Effector memory CD8-positive, alpha-beta T cell (primary cell): ENCODE measurements around the gene GABBR2.

ENCODE experiments used
- ATAC-seq: fragments of 150-1000 bp; cut with Tn5 transposase; replicated peaks from 2 replicates; pipeline ENCODE4 v1.10.0; 2021; ENCODE audit warnings: mild to moderate bottlenecking, moderate library complexity
- DNase-seq, 3 experiments: peaks; one replicate each; pipeline ENCODE4 v3.0.0; 2021
- H3K27ac Mint-ChIP-seq, 2 donors: one replicate each; pipeline ENCODE4 v1.8.0; 2022; ENCODE audit warnings: mild to moderate bottlenecking in 2 of 2, mixed read lengths in 2 of 2, moderate library complexity in 2 of 2
- H3K27me3 Mint-ChIP-seq, 2 donors: one replicate each; pipeline ENCODE4 v1.8.0; 2022; ENCODE audit warnings: mixed read lengths in 2 of 2
- H3K36me3 Mint-ChIP-seq: one replicate; pipeline ENCODE4 v1.8.0; 2022; ENCODE audit warnings: mild to moderate bottlenecking, moderate library complexity, mixed read lengths; ENCODE audit not compliant: insufficient read depth
- H3K4me1 Mint-ChIP-seq, 2 donors: one replicate each; pipeline ENCODE4 v1.8.0; 2022; ENCODE audit warnings: low read depth in 2 of 2, mixed read lengths in 2 of 2
- H3K4me3 Mint-ChIP-seq, 2 donors: one replicate each; pipeline ENCODE4 v1.8.0; 2022; ENCODE audit warnings: mild to moderate bottlenecking in 2 of 2, mixed read lengths in 2 of 2, moderate library complexity in 2 of 2
- H3K9me3 Mint-ChIP-seq, 2 donors: one replicate each; pipeline ENCODE4 v1.8.0; 2022; ENCODE audit warnings: mixed read lengths in 2 of 2

GABBR2 gene

GRCh38 chr9:98654247-98654646, 54.5 kb downstream of the GABBR2 start:
- no peak overlapping the region for H3K27ac Mint-ChIP-seq
- DNase-seq (no peak), ATAC-seq (no peak)
- no peak overlapping the region for H3K4me3 Mint-ChIP-seq
- H3K9me3 Mint-ChIP-seq, result peaks cover 0 to 2% of the 10 kb centered on the region in 2 donors
- H3K27me3 Mint-ChIP-seq, result peaks cover 28 to 34% of the 10 kb centered on the region in 2 donors
- no peaks in the 10 kb centered on the region for H3K36me3 Mint-ChIP-seq
- no peaks in the 10 kb centered on the region for H3K4me1 Mint-ChIP-seq

DNA sequence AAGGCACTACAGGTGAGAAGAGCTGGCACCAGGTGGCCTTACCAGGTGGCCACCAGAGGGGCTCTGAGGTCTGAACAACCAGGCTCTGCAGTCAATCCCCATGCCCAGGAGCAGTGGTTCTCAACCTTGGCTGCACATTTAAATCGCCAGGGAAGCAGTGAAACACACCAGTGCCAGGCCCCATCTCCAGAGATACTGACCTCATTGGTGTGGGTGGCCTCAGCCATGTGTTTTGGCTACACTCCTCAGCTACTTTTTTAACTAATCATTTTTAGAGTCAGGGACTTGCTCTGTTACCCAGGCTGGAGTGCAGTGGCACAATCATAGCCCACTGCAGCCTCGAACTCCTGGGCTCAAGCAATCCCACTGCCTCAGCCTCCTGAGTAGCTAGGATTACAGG, 56.0 kb downstream of the GABBR2 start:
- H3K9me3 Mint-ChIP-seq, result peaks cover 0 to 2% of the 10 kb centered on the region in 2 donors

GRCh38 chr9:98652302-98652701, 56.4 kb downstream of the GABBR2 start:
- ATAC-seq (no peak), DNase-seq (no peak)
- Mint-ChIP-seq H3K9me3 (peaks cover 0 to 2% of the 10 kb centered on the region in 2 donors), H3K4me1 (no peaks in the 10 kb centered on the region), H3K27me3 (peaks cover 46 to 47% of the 10 kb centered on the region in 2 donors), H3K27ac (no peak overlapping the region), H3K36me3 (no peaks in the 10 kb centered on the region), H3K4me3 (no peak overlapping the region)

More for the DNA sequence above, 56.0 kb downstream of the GABBR2 start:
- H3K36me3 Mint-ChIP-seq, result no peaks in the 10 kb centered on the region
- DNase-seq (no peak), ATAC-seq (no peak)
- no peaks in the 10 kb centered on the region for H3K4me1 Mint-ChIP-seq
- no peak overlapping the region for H3K4me3 Mint-ChIP-seq
- peaks cover 41 to 47% of the 10 kb centered on the region in 2 donors for H3K27me3 Mint-ChIP-seq
- no peak overlapping the region for H3K27ac Mint-ChIP-seq

DNA sequence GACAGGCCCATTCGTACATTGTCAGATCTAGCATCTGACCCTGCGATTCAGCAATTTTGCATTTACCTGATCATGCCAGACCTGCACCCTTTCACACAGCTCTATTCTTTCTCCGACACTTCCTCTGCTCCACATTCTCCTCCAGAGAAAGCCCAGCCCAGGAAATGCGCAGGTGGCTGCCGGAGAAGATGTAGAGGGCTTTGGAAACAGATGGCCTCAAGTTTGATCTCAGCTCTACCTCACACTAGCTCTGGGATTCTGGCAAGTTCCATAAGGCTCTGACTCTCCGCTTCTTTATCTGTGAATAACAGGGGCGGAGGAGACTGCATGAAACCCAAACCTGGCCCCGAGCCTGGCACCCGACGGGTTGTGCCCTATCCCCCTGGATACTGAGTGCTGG, 61.5 kb downstream of the GABBR2 start:
- H3K36me3 Mint-ChIP-seq, result no peaks in the 10 kb centered on the region
- no peak overlapping the region for H3K27ac Mint-ChIP-seq
- H3K4me3 Mint-ChIP-seq, result no peak overlapping the region

DNA sequence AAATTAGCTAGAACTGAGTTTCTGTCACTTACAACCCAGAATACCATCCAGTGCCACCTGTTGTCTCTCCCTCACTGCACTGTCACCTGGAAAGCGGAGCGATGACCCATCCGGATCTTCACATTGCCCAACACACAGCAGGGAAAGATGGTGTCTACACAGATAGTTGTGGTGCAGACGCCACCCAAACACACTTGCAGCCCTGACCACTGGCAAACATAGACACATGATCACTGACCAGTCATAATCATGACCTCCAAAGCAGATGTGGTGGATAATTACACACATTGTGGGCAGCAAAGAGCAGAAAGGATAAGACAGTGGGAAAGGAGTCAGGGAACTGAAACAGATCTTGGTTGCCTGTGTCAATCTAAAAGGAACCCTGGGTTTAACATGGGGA, 64.7 kb downstream of the GABBR2 start:
- ATAC-seq (no peak), DNase-seq (no peak)
- no peaks in the 10 kb centered on the region for H3K9me3 Mint-ChIP-seq
- no peaks in the 10 kb centered on the region for H3K4me1 Mint-ChIP-seq
- no peak overlapping the region for H3K4me3 Mint-ChIP-seq
- no peaks in the 10 kb centered on the region for H3K36me3 Mint-ChIP-seq
- peaks cover 52 to 64% of the 10 kb centered on the region in 2 donors for H3K27me3 Mint-ChIP-seq
- H3K27ac Mint-ChIP-seq, result no peak overlapping the region

More for the DNA sequence above, 61.5 kb downstream of the GABBR2 start:
- ATAC-seq, result no peak
- H3K9me3 Mint-ChIP-seq, result no peaks in the 10 kb centered on the region
- H3K4me1 Mint-ChIP-seq, result no peaks in the 10 kb centered on the region
- H3K27me3 Mint-ChIP-seq, result peaks cover 48 to 56% of the 10 kb centered on the region in 2 donors
- no peak for DNase-seq

DNA sequence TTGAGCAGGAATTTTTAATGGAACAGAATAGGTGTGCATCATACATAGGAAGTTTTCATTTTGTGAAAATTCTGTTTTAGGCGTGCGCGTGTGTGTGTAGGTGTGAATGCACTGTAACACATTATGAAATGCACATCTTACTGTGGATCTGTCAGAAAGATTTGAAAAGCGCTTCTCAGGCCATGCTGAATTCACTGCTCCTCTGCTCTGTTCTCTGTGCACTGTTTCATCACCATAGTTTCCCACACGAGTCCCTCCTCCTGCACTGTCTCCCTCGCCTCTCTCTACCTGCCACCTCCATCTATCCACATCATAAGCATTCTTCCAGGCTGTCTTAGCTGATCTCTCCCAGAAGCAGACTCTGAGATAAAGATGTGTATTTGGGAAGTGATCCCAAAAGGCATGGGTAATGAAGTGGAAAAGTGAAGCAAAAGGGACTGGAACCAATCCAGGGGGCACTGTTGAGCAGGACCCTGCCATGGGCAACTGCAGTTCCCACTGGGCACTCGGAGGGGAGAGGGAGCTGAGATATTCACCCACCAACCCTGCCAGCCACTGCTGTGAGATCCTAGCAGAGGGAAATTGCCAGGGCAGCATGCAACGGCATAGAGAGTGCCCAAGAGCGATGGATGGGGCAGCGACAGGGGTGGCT, 65.9 kb downstream of the GABBR2 start:
- no peak for DNase-seq
- H3K4me3 Mint-ChIP-seq, result no peak overlapping the region
- H3K36me3 Mint-ChIP-seq, result no peaks in the 10 kb centered on the region
- H3K27me3 Mint-ChIP-seq, result peaks cover 45 to 53% of the 10 kb centered on the region in 2 donors
- H3K27ac Mint-ChIP-seq, result no peak overlapping the region
- ATAC-seq, result no peak
- H3K9me3 Mint-ChIP-seq, result no peaks in the 10 kb centered on the region
- no peaks in the 10 kb centered on the region for H3K4me1 Mint-ChIP-seq

DNA sequence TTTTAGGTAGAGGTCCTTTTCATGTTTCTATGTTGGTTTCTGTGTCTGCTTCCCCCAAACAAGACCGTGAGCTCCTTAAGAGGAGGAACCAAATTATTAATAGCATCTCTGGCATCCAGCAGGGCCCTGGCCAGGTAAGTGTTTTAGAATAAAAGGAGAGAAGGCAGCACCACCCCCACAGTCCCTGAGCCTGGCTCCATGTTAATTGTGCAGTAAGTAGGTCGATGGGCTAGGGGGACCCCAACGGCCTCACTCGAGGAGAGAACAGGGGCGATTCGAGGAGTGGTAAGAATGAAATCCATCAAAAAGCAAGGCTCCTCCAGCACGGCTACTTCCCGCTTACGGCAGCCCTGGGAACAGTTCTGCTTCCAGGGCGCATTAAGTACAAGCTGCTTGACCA, 67.0 kb downstream of the GABBR2 start:
- Mint-ChIP-seq H3K27ac (no peak overlapping the region), H3K36me3 (no peaks in the 10 kb centered on the region), H3K27me3 (peaks cover 40 to 53% of the 10 kb centered on the region in 2 donors)

GRCh38 chr9:98640394-98640793, 68.3 kb downstream of the GABBR2 start:
- no peaks in the 10 kb centered on the region for H3K36me3 Mint-ChIP-seq
- DNase-seq (no peak), ATAC-seq (no peak)
- no peak overlapping the region for H3K4me3 Mint-ChIP-seq
- no peaks in the 10 kb centered on the region for H3K9me3 Mint-ChIP-seq
- no peak overlapping the region for H3K27ac Mint-ChIP-seq
- H3K27me3 Mint-ChIP-seq, result peaks cover 40 to 55% of the 10 kb centered on the region in 2 donors
- H3K4me1 Mint-ChIP-seq, result no peaks in the 10 kb centered on the region

More for the DNA sequence above, 67.0 kb downstream of the GABBR2 start:
- Mint-ChIP-seq H3K9me3 (no peaks in the 10 kb centered on the region), H3K4me3 (no peak overlapping the region), H3K4me1 (no peaks in the 10 kb centered on the region)
- ATAC-seq, result no peak
- DNase-seq, result no peak

- DNase-seq (no peak), ATAC-seq (no peak)
- Mint-ChIP-seq H3K27me3 (peaks cover 46 to 63% of the 10 kb centered on the region in 2 donors), H3K4me3 (no peak overlapping the region), H3K9me3 (no peaks in the 10 kb centered on the region), H3K36me3 (no peaks in the 10 kb centered on the region), H3K27ac (no peak overlapping the region), H3K4me1 (no peaks in the 10 kb centered on the region)
Observed at GRCh38 chr9:98639133-98639532, 69.6 kb downstream of the GABBR2 start.

DNA sequence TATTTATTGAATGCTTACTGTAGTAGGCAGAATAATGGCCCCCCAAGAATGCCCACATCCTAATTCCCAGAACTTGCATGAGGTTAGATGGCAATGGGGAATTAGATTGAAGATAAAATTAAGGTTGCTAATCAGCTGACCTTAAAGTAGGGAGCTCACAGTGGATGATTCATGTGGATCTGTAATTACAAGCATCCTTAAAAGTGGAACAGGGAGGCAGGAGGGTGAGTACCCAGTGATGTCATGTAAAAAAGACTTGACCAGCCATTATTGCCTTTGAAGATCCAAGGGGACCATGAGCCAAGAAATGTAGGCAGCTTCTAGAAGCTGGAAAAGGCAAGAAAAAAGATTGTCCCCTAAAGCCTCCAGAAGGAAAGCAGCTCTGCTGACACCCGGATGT, 71.4 kb downstream of the GABBR2 start:
- H3K4me1 Mint-ChIP-seq, result no peaks in the 10 kb centered on the region
- ATAC-seq (no peak), DNase-seq (no peak)
- peaks cover 34 to 46% of the 10 kb centered on the region in 2 donors for H3K27me3 Mint-ChIP-seq
- H3K9me3 Mint-ChIP-seq, result no peaks in the 10 kb centered on the region
- H3K36me3 Mint-ChIP-seq, result no peaks in the 10 kb centered on the region
- no peak overlapping the region for H3K27ac Mint-ChIP-seq
- H3K4me3 Mint-ChIP-seq, result no peak overlapping the region

- no peaks in the 10 kb centered on the region for H3K4me1 Mint-ChIP-seq
- DNase-seq (no peak), ATAC-seq (no peak)
- H3K27me3 Mint-ChIP-seq, result peaks cover 21 to 26% of the 10 kb centered on the region in 2 donors
- no peaks in the 10 kb centered on the region for H3K9me3 Mint-ChIP-seq
- no peak overlapping the region for H3K4me3 Mint-ChIP-seq
- no peak overlapping the region for H3K27ac Mint-ChIP-seq
- H3K36me3 Mint-ChIP-seq, result no peaks in the 10 kb centered on the region
Observed at GRCh38 chr9:98635374-98635773, 73.4 kb downstream of the GABBR2 start.

GRCh38 chr9:98634685-98635336, 73.9 kb downstream of the GABBR2 start:
- no peaks in the 10 kb centered on the region for H3K9me3 Mint-ChIP-seq
- ATAC-seq, result no peak
- H3K27me3 Mint-ChIP-seq, result peaks cover 20 to 24% of the 10 kb centered on the region in 2 donors
- DNase-seq, result no peak
- no peaks in the 10 kb centered on the region for H3K36me3 Mint-ChIP-seq
- H3K4me3 Mint-ChIP-seq, result no peak overlapping the region
- no peaks in the 10 kb centered on the region for H3K4me1 Mint-ChIP-seq
- no peak overlapping the region for H3K27ac Mint-ChIP-seq

DNA sequence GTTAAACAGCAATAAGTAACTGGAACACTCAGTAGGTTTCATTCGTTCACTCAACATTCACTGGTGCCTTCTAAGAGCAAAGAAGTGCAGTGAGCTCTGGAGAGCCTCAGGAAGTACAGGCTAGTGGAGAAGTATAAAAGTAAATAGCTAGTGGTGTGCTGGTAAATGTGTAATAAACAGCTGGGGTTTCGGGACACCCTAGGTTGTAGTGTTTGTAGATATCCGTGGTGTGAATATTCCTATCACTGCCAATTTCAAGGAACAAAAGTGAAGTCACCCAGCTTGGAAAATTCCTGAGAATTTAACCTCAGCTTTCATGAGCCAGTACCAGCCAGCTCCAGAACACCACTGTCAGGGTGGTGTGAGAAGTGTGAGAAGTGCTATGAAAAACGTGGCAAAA, 75.9 kb downstream of the GABBR2 start:
- H3K4me3 Mint-ChIP-seq, result no peak overlapping the region
- H3K4me1 Mint-ChIP-seq, result no peaks in the 10 kb centered on the region
- no peaks in the 10 kb centered on the region for H3K36me3 Mint-ChIP-seq
- ATAC-seq, result no peak
- H3K27me3 Mint-ChIP-seq, result peaks cover 14 to 32% of the 10 kb centered on the region in 2 donors
- no peaks in the 10 kb centered on the region for H3K9me3 Mint-ChIP-seq
- H3K27ac Mint-ChIP-seq, result no peak overlapping the region
- DNase-seq, result no peak

DNA sequence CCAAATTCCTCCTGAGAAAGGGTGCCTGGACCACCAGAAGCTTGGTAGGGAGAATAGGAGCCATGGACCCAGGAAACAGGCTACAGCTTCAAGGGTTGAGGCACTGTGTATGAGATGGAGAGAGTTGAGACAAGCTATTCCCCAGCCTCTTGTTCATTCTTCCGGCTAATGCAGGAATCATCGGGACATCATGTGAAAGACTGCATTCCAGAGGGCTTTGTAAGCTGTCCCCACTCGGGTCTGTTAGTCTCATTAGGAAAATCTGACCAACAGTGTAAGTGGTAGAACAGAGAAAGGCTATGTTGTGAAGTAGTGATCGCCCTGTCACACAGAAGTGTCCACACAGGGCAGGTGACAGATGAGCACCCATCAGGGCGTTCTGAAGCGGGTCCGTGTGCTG, 81.4 kb downstream of the GABBR2 start:
- Mint-ChIP-seq H3K27ac (no peak overlapping the region), H3K9me3 (no peaks in the 10 kb centered on the region), H3K4me1 (no peaks in the 10 kb centered on the region), H3K36me3 (no peaks in the 10 kb centered on the region), H3K4me3 (no peak overlapping the region), H3K27me3 (peaks cover 43 to 70% of the 10 kb centered on the region in 2 donors)
- ATAC-seq, result no peak
- DNase-seq, result no peak
